Lower leg skin (tissue), 3 donors: ENCODE measurements around the gene VPS39.
"Not testable (repeated sequence)": the region's sequence is repeated elsewhere in the genome, so short reads cannot be mapped to it uniquely, and the experiment has no call there.

ENCODE experiments used
- CTCF ChIP-seq, 3 donors: fragments of 450-650 bp; IDR thresholded peaks; one replicate each; pipeline ENCODE4 v1.5.1; 2016; ENCODE audit warnings: antibody characterized with exemption in 3 of 3, mild to moderate bottlenecking in 3 of 3, moderate library complexity in 2 of 3
- POLR2A ChIP-seq, 2 donors: fragments of 450-650 bp; IDR thresholded peaks; one replicate each; pipeline ENCODE4 v1.6.1; 2016 to 2017; ENCODE audit warnings: antibody characterized with exemption in 2 of 2, mild to moderate bottlenecking in 1 of 2, moderate library complexity in 1 of 2

DNA sequence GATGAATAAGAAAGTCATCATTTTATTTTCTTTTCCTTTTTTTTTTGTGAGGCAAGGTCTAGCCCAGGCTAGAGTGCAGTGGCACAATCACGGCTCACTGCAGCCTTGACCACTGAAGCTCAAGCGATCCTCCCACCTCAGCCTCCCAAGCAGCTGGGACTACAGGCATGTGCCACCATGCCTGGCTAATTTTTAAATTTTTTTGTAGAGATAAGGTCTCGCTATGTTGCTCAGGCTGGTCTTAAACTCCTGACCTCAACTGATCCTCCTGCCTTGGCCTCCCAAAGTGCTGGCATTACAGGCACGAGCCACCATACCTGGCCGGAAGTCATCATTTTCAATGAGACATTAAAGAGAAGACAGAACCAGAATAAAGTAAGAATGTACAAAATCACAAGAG, 20.9 kb upstream of the VPS39 start:
- not testable (repeated sequence) for TF ChIP-seq CTCF, POLR2A (IDR thresholded peaks at IDR 0.05)
